Neutrophil (primary cell): ENCODE measurements around the gene AADACL3.

Experiments used
- H3K27ac ChIP-seq: fragments of 200-600 bp; sonication (generic); 2 replicates; pipeline ENCODE4 v1.5.1; 2016; ENCODE audit warnings: mild to moderate bottlenecking, moderate library complexity
- H3K27me3 ChIP-seq: fragments of 200-600 bp; sonication (generic); 2 replicates; pipeline ENCODE4 v1.6.0; 2016; ENCODE audit warnings: mild to moderate bottlenecking
- H3K36me3 ChIP-seq: fragments of 200-600 bp; sonication (generic); 2 replicates; pipeline ENCODE4 v1.5.1; 2017
- H3K4me1 ChIP-seq, 2 experiments: fragments of 200-600 bp in 1 of 2; sonication (generic) in 1 of 2; 1 replicate in 1 of 2; 2 replicates in 1 of 2; pipeline versions ENCODE4 v1.5.1 to v1.6.1; 2013 to 2016; ENCODE audit warnings: low read depth in 1 of 2, low read length in 1 of 2, mild to moderate bottlenecking in 1 of 2, moderate library complexity in 1 of 2; ENCODE audit not compliant: control insufficient read depth in 1 of 2, insufficient read depth in 1 of 2
- H3K4me3 ChIP-seq, 2 experiments: fragments of 200-600 bp in 1 of 2; sonication (generic) in 1 of 2; 1 replicate in 1 of 2; 2 replicates in 1 of 2; pipeline ENCODE4 v1.5.1; 2013 to 2016; ENCODE audit warnings: low read depth in 1 of 2, low read length in 1 of 2, mild to moderate bottlenecking in 1 of 2, moderate library complexity in 1 of 2
- H3K9me3 ChIP-seq: fragments of 200-600 bp; sonication (generic); 2 replicates; pipeline ENCODE4 v1.5.1; 2016
- CTCF ChIP-seq: fragments of 200-600 bp; sonication (generic); IDR thresholded peaks from 2 replicates; pipeline ENCODE4 v1.5.1; 2016; ENCODE audit warnings: antibody characterized with exemption

Gene AADACL3

GRCh38 chr1:12748778-12749355, 33.0 kb downstream of the AADACL3 start:
- TF ChIP-seq CTCF: no peak
- Histone ChIP-seq H3K27ac (no peak overlapping the region), H3K27me3 (peaks cover 19% of the 10 kb centered on the region)

GRCh38 chr1:12754738-12755137, 38.8 kb downstream of the AADACL3 start:
- Histone ChIP-seq H3K27ac (no peak overlapping the region), H3K27me3 (peaks cover 59% of the 10 kb centered on the region), H3K36me3 (no peaks in the 10 kb centered on the region), H3K4me3 (no peak overlapping the region), H3K9me3 (peaks cover 3% of the 10 kb centered on the region), H3K4me1 (no peaks in the 10 kb centered on the region)
- no peak for TF ChIP-seq CTCF

More at GRCh38 chr1:12748778-12749355, 33.0 kb downstream of the AADACL3 start:
- Histone ChIP-seq H3K36me3 (no peaks in the 10 kb centered on the region), H3K4me3 (no peak overlapping the region), H3K4me1 (no peaks in the 10 kb centered on the region), H3K9me3 (peaks cover 14% of the 10 kb centered on the region)

- peaks cover 66% of the 10 kb centered on the region for H3K27me3 ChIP-seq
- no peaks in the 10 kb centered on the region for H3K36me3 ChIP-seq
- no peak for TF ChIP-seq CTCF
- H3K4me3 ChIP-seq: no peak overlapping the region
- no peak overlapping the region for H3K27ac ChIP-seq
- no peaks in the 10 kb centered on the region for H3K9me3 ChIP-seq
- no peaks in the 10 kb centered on the region for H3K4me1 ChIP-seq
These were observed 40.4 kb downstream of the AADACL3 start for GRCh38 chr1:12756273-12756672.

- TF ChIP-seq CTCF: no peak
- Histone ChIP-seq H3K4me3 (no peak overlapping the region), H3K9me3 (no peaks in the 10 kb centered on the region), H3K4me1 (no peaks in the 10 kb centered on the region), H3K27me3 (peaks cover 66% of the 10 kb centered on the region), H3K36me3 (no peaks in the 10 kb centered on the region), H3K27ac (no peak overlapping the region)
These were observed 41.0 kb downstream of the AADACL3 start for GRCh38 chr1:12756768-12757413.

GRCh38 chr1:12757836-12758235, 41.9 kb downstream of the AADACL3 start:
- Histone ChIP-seq H3K27ac (no peak overlapping the region), H3K4me3 (no peak overlapping the region), H3K27me3 (peaks cover 57% of the 10 kb centered on the region), H3K36me3 (no peaks in the 10 kb centered on the region), H3K4me1 (no peaks in the 10 kb centered on the region), H3K9me3 (no peaks in the 10 kb centered on the region)
- TF ChIP-seq CTCF: no peak
